Kasumi-1 (cell line): ENCODE measurements around the gene NFATC2.
"Not testable (repeated sequence)": the region's sequence is repeated elsewhere in the genome, so short reads cannot be mapped to it uniquely, and the experiment has no call there.

Experiments used
- DNase-seq, 2 experiments: peaks; one replicate each; lab custom pipeline; 2025; lab: John Stamatoyannopoulos, UW

The NFATC2 gene

DNA sequence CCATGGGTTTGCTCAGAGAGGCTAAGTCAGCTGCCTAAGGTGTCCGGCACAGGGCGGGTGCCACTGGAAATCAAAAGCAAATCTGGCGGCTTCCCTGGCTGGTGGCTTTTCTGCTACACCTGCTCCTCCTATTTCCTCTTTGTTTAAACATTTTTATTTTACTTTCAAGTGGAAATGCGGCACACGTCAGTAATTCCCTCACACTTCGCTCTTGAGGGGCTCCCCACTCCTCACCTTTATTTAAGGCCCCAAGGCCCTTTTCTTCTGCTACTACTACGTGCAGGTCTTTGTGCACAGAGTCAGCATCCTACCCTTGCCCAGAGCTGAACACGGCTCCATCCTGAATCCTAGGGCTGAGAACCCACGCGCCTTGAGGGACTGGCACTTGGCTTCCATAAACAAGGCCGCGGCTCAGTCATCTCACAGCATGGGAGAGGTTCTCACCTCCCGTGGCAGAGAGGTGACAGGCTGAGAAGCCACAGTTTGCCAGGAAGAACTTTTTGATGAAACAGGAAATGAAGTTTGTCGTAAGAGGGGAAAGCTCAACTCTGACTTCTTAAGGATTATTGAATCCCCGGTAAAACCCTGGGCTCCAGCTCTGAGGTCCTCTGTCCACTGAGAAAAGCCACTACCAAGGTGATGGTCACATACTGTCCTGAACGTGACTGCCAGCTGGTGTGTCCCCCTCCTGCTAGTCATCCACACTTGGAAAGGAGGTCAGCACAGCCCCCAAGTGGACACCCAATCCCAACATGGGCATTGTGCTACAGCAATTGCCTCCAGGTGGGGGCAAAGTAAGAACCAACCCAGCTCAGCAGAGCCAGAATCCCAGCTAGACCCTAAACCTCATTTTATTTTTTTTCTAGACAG, 48.0 kb downstream of the NFATC2 start:
- DNase-seq, result no peak

DNA sequence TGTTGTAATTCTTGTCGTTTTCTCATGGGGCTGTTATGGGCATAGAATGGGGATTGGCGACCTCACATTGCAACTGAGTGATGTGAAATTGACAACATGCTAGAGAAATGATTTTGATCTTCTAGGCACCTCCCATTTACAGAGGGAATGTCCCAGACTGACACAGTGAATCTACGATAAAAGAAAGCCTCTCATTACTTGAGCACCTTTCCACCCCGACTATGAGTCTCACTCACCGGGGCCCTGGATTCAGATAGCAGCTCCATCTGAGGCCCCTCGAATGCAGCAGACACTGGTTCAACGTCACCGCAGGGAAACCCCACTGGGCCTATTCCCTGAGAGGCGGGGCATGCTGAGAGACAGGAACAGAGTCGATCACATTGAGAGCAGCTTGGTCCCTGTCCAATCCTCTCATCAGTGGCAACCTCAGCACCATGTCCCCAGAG, 49.1 kb downstream of the NFATC2 start:
- DNase-seq, result no peak

DNA sequence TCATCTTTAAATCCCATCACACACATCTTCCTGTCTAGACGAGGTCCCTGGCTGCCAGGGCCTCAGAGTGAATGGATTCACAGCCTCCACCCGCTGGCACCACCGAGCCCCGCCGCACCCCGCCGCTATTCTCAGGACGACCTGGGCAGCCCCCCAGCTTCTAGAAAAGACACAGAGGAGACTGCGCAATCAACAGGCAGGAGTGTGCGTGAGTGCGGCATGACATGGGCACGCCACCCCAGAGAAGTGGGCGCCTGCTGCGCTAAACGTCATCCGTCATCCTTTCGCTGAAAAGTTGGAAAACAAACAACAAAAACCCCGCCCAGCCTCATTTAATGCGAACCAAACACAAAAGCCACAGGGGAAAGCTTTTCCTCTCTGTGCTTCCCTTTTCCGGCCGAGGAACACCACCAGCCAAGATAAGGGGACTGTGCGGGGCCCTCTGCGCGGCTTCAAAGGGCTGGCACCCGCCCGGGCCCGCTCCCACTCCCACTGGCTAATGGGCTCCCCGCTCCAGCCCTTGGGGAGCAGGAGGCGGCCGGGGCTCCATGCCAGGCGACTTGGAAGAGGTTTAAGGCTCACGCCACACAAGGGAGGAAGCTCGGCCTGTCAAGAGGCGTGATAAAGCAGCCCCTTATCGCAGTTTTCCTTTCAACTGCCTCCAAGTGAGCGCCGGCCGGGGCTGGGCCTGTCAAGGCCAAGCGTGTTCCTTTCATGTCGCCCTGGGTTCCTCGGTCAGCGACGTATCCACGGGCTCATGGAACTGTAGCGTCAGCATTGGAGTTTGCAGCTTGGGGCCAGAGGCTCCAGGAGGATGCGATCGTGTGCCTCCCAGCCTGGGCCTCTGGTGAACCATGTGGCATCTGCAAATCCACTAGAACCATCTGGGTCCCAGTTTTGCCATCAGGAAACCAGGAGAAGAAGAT, 50.1 kb downstream of the NFATC2 start:
- peak; percentile 56 to 68 for DNase-seq

DNA sequence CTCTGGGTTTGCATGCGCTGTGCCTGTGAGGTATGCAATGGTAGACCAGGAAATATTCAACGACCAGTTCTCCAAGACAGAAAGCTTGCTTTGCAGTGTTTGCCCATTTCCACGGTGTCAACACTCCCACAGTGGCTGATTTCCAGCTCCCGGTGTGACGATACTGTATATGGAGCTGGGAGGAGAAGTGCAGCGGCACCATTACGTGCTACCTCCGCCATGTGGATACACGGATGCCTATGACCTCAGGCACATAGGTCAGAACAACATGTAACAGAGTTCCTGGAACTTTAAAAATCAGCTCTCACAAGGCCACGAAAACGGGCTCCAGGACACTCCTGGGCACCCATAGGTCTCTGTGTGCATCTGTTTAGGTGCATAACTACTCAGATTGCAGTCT, 51.1 kb downstream of the NFATC2 start:
- DNase-seq, result no peak

DNA sequence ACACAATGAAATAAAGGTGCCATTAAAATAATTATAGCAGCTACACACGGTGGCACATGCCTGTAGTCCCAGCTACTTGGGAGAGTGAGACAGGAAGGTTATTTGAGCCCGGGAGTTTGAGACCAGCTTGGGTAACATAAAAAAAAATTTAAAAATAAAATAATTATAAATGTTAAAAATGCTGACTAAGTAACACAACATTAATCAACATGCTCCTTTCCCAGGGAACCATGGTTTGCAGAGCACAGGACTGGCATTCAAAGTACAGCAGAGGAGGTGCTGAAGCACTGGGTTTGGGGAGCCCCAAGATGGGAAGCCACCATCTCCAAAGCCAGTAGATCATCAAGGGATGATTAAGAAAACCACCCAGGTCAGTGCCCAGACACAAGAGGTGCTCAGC, 51.9 kb downstream of the NFATC2 start:
- DNase-seq, result no peak

DNA sequence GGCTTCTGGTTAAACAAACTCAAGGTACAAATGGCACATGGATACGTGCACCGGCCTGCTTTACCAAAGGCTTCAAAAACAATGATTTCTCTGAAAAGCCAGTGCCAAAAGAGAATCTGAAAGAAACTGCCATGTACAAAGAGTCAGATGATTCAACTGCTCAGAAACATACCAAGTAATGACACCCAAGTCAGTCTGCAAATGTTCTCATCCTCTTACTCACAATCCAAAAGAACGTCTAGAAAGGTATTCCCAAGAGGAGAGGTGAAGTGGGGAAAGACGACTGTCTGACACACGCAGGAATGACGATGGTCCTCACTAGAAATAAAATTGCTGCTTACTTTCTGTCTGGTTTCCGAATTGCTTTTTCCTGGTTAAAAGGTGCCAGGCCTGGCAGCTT, 52.9 kb downstream of the NFATC2 start:
- DNase-seq, result no peak

DNA sequence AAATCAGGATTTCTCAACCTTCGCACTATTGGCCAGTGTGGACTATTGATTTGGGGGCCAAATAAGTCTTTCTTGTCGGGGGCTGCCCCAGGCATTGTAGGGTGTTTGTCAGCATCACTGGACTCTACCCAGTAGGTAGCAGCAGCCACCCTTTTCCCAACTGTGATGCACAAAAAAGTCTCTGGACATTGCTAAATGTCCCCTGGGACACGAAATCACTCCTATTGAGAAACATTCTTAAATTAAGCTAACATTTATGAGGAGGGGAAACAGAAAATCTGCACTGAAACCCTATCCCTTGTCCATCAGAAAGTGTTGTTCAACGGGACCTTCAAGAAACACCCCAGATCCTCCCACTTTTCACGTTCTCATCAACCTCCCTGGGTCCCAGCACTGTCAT, 54.2 kb downstream of the NFATC2 start:
- DNase-seq, result no peak

DNA sequence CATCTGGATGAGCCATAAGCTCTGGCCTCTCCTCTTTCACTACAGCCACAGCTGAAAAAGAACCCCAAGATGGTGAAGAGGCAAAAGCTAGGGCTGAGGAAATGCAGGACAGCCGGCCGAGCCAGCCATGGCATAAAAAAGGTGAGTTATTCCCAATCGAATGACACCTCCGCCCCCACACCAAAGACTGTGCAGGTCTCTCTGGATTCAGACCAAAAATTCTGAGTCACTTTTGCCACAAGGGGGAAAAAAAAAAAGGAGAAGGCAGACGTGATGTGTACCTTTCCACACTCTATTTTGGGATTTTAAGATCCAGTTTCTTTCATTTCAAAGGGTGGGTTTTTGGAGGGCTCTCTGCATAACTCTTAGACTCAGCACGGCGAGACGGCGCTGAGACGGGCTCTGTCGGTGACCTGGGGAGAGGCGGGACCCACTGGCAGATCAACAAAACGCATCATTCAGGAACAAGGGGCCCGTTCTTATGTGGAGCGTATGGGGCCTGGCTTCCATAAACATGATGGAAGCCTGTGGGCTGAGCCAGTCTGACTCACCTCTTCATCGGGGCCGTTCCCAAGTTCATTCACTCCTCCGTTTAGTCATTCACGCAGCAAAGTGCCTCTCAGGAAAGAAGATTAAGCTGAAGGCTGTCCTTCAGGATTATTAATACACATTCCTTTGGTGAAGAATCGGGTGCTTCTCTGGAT, 54.8 kb downstream of the NFATC2 start:
- DNase-seq, result no peak

DNA sequence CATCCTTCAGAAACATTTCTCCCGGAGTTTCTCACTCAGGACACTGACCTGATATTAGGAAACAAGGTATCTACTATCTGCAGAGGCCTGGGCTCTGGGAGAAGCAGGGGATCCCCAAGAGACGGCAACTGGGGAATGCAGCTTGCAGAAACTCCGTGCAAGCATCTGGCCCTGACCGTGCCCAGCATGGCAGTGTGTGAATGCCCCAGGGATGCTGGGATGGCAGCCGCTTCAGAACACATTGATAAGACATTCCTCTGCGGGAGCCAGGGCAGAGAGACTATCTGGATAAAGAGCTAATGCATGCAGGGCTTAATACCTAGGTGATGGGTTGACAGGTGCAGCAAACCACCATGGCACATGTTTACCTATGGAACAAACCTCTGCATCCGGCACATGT, 55.4 kb downstream of the NFATC2 start:
- DNase-seq, result no peak

DNA sequence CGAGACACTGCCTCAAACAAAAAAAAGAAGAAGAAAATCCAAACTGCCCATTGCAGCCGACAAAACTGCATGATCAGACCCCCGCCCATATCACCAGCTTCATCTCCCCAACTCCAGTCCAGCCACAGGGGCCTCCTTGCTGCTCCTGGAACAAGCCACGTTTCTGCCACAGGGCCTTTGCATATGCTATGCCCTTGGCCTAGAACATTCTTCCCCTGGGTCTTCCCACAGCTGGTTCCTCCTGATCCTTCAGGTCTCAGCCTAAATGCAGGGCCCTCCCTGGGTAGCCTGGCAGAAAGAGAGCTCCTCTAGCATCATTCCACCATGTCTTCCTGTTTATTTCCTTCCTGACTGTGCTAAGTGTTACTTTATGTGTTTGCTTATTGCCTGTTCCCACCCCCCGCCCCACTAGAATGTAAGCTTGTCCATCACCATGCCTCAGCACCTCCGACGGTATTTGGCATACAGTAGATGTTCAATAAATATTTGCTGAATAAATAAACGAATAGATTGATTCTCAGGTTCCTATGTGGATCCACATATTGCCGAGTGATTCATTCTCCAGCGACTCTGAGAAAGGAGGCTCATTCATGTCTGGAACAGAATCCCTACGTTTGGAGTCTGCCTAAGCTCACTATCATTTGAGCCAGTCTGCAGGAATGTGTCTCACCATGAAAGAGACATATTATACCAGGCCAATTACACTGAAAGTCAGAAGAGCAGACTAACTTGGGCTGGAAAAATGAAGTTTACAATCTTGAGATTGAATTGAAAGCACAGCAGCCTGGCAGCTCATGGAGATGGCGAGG, 56.1 kb downstream of the NFATC2 start:
- DNase-seq, result no peak

DNA sequence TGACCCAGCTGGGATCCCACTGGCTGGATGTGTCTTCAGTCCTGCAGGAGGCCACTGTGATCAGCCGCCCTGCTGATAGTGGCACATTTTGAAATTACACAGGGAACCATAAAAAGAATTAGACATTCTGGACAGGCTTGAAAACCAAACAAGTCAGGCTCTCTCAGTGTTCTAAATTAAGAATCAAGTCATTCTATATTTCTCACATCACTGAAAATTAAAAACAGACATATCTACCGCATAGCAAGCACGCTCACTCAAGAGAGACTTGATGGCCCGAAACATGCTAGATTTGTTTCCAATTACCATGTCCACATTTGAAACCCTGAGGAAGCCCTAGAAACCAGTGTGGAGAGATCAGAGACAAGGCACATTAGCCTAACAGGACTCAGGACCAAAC, 57.7 kb downstream of the NFATC2 start:
- no peak for DNase-seq

DNA sequence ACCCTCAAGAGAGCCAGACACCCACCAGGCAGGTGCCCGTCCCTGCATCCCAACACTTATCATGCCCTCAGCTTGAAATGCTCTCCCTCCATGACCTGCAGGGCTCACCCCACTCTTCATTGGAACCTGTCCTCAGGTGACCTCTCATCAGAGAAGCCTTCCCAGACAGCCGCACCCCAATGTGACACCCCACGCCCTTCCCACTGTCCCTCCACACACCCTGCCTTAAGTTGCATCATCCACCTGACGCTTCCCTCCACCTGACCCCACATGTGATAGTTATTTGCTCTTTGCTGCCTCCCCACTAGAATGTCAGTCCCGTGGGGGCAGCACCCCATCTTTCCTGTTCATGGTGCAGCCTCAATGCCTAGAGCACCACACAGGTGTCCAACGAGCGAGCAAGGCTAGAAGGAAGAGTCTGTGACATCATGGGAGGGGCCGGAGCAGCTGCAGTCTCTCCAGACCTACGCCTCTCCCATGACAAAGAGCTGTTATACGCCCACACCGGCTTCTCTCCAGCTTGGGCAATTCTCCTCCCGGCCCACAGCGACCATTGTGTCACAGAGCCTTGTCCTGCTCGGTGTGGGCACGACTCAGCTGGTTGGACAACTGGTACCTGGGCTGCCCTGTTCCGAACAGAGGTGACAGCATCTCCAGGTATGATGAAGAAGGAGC, 58.2 kb downstream of the NFATC2 start:
- no peak for DNase-seq

DNA sequence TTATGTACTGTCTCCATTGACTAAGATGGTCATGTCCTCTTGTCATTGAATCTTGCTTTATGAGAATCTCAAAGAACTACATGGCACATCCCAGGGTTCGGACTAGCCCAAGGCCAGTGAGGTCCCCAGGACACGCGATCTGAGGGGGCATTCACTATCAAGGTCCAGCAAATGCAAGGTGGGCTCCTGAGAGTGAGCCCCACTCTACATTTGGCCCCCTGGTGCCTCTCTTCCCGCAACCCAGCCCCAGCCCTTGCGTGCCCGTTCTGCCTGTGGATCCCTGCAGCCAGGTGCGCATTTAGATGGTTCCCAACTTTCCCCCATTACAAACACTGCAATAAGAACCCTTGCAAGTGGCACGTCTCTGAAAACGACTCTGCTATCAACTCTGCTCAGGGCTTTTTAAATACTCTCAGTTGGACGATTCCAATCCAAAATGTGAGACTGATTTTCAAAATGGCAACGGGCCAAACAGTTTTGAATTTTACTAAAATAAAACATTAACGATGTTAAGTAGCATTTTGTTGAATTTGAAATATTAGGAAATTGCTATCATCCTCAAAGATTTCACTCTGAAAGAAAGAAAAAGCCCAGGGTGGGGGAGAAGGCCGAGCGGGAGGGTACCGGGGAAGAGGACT, 59.6 kb downstream of the NFATC2 start:
- no peak for DNase-seq

DNA sequence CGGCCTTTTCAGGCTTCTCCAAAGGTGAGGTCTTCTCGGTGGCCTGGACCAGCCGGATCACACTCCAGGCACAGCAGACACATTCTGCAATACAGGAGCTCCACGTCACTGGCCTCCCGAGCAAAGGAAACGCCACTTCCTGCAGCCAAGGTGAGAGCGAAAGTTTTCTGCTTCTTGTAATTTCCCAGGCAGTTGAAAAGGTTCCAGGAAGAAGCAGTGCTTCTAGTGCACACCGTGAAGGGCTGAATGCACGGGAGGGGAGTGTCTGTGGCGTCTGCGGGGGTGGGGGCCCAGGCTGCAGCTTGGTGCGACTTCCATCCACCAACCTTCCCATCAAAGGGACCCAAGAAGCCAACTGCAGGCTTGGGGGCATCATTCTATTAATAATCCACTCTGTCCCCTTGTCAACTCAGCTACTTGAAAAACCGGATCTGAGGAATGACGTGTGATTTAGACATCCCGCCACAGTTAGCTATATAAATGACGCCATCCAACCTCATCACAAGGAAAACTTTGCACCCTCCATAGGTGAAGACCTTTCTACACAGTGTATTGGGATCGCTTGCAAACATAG, 61.1 kb downstream of the NFATC2 start:
- DNase-seq, result no peak

DNA sequence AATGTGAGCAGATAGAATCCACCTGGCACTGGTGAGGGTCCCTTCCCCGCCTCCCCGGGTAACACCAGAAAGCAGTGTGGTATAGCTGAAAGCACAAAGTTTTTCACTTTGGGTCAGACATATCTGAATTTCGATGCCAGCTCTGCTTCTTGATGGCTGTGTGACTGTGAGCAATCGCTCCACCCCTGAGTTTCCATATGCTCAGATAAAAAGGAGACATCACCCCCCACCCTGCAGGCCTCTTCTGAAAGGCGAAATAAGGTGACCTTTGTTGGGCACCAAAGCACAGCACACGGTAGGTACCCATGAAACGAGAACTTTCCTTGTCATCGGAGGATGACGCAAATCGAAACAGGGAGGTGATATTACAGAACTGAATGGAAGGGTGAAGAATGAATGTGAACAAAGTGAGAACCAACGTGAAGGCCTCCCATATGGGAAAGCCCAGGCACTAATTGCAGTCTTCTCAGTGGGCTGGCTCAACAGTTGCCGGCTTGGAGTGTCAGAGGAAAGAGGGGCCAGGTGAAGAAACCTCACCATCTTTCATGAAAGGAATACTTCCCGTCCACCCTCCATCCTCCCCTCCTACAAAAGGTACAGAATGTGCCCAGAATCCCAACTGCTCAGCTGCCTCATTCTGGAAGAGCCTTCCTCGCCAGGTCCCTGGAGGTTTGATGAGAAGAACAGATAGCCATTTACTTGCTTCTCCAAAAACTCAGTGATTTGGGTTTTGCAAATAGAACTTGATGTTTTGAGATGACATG, 61.8 kb downstream of the NFATC2 start:
- DNase-seq, result no peak

DNA sequence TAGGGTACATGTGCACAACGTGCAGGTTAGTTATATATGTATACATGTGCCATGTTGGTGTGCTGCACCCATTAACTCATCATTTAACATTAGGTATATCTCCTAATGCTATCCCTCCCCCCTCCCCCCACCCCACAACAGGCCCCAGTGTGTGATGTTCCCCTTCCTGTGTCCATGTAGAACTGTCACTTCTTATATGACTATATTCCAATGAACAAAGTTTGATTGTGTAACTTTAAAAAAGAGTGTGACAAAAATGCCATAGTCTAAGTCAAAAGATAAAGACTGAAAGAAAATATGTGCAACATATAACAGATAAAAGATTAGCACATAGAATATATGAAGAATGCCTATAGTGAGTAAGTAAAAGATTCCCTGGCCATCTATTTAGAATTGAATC, 66.4 kb downstream of the NFATC2 start:
- not testable (repeated sequence) for DNase-seq

DNA sequence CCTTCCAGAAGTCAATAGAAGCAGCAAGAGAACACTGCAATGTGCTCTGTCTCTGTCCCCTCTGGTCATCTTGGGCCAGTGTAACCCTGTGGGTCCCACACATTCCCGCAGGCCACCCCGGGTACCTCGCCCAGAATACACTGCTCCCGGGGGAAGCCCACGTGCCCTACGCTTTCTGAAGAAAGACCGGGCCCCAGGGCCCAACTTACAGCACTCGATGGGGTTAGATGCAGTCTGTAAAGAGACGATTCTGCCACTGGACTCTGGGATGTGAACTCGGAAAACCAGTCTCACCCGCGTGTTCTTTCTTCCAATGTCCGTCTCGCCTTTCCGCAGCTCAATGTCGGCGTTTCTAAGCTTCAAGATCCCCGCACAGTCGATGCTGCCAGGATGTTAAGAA, 68.7 kb downstream of the NFATC2 start:
- DNase-seq, result no peak

DNA sequence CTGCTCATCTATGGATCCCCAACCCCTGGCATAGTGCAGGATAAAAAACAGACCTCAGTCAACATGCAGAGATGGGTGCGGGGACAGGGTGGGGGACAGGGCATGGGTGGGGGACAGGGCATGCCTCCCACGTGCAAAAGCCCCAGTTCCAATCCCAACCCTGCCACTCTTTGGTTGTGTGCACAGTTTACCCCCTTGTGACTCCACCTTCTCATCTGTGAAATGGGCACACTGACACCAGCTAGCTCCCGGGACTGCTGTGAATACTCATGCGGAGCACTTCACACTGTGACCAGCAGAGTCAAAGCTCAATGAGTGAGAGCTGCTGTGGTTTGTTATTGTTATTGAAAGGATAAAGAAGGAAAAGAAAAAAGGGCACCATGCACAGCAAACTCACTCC, 69.3 kb downstream of the NFATC2 start:
- no peak for DNase-seq

DNA sequence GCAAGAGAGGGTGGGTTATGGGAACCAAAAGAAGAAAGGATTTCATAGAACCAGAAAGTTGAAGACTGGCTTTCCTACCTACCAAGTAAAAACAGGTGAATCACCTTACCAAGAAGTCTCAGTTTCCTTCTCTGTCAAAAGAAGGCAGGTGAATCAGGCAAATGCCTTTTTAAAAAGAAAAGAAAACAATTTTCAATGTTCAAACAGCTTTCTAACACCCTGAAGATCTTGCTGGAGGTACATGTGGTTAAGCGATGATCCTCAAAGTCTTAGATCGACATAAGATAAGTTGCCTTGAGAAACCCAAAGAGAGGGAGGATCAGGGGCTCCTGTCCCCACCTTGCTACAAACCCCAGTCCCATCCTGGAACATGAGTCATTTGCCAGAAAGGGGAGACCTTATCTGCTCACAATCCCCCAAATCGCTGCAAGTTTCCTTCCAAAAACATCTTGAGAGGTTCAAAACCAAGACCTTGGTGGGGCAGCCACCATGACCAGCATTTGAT, 71.6 kb downstream of the NFATC2 start:
- no peak for DNase-seq
